ENCODE measurements around the gene MBLAC2.

MBLAC2 gene

GRCh38 chr5:90461288-90461687 lies 13.3 kb downstream of the MBLAC2 start:
- no peak for DNase-seq (ENCODE audit: low spot score)

- DNase-seq (ENCODE audit: low spot score), result no peak
Observed at GRCh38 chr5:90446961-90447360, 27.6 kb downstream of the MBLAC2 start.

GRCh38 chr5:90440644-90441043 lies 33.9 kb downstream of the MBLAC2 start:
- DNase-seq (ENCODE audit: low spot score), result no peak

GRCh38 chr5:90438100-90438499 lies 36.5 kb downstream of the MBLAC2 start:
- DNase-seq (ENCODE audit: low spot score), result no peak

- no peak for DNase-seq (ENCODE audit: low spot score)
Observed at GRCh38 chr5:90437663-90438062, 36.9 kb downstream of the MBLAC2 start.

GRCh38 chr5:90434116-90434714 lies 40.4 kb downstream of the MBLAC2 start:
- peak; percentile 17 for DNase-seq (ENCODE audit: low spot score)

GRCh38 chr5:90424245-90424644 lies 50.3 kb downstream of the MBLAC2 start:
- no peak for DNase-seq (ENCODE audit: low spot score)

GRCh38 chr5:90421136-90421535 lies 53.4 kb downstream of the MBLAC2 start:
- no peak for DNase-seq (ENCODE audit: low spot score)

GRCh38 chr5:90418214-90418613 lies 56.4 kb downstream of the MBLAC2 start:
- no peak for DNase-seq (ENCODE audit: low spot score)

GRCh38 chr5:90410178-90410762 lies 64.3 kb downstream of the MBLAC2 start:
- DNase-seq (ENCODE audit: low spot score), result no peak

GRCh38 chr5:90409318-90410177 lies 65.0 kb downstream of the MBLAC2 start, which contains the start of gene CETN3:
TSS of gene CETN3 (minus strand) at chr5:90409756. CDS start at chr5:90409661, 95 bp downstream.
- peak; percentile 92 for DNase-seq (ENCODE audit: low spot score)

GRCh38 chr5:90408571-90409317 lies 65.8 kb downstream of the MBLAC2 start:
- no peak for DNase-seq (ENCODE audit: low spot score)

Data from kidney capillary endothelial cell (primary cell).